ENCODE data around the gene DACH1.

GRCh38 chr13:71727042-71727441 lies 140.0 kb downstream of the DACH1 start:
- TF ChIP-seq CTCF (IDR thresholded peaks at IDR 0.05) (no peak), POLR2A (IDR thresholded peaks at IDR 0.05) (no peak)

All from uterus (tissue), 2 donors.